Measurements from ENCODE around the gene HDDC3.

The HDDC3 gene

GRCh38 chr15:90883976-90884718 is 48.2 kb downstream of the HDDC3 start, which contains the start of gene FES:
TSS of gene FES (plus strand) at chr15:90884504. CDS start at chr15:90885046, 542 bp downstream.
- peaks cover 40 to 66% (median 51%) of the 10 kb centered on the region in 10 experiments for H3K4me1 ChIP-seq
- peak within 1 kb of the TSS; percentile 91 to 100 (median 99) for H3K4me2 ChIP-seq
- H3K4me3 ChIP-seq: peak within 1 kb of the TSS; percentile 63 to 89 (median 74)
- peaks cover 4 to 66% (median 24%) of the 10 kb centered on the region in 11 experiments; a peak in 15 of 22 replicates for H4K20me1 ChIP-seq
- H3K27me3 ChIP-seq: no peaks in the 10 kb centered on the region
- peak within 1 kb of the TSS; percentile 88 to 97 (median 91) for H3K9ac ChIP-seq
- peaks cover 50 to 70% (median 67%) of the 10 kb centered on the region in 11 experiments for H3K36me3 ChIP-seq
- no peaks in the 10 kb centered on the region for H3K9me3 ChIP-seq (replicated peaks in 1 of 11)
- H3K27ac ChIP-seq: peak within 1 kb of the TSS; percentile 90 to 97 (median 94)
- no peak for TF ChIP-seq Cebpa-rat (IDR thresholded peaks at IDR 0.05)

- peaks cover 40 to 66% (median 51%) of the 10 kb centered on the region in 10 experiments for H3K4me1 ChIP-seq
- no peaks in the 10 kb centered on the region for H3K9me3 ChIP-seq (replicated peaks in 1 of 11)
- no peak for TF ChIP-seq Cebpa-rat (IDR thresholded peaks at IDR 0.05)
- H3K9ac ChIP-seq: peak overlapping the region; percentile 88 to 97 (median 91)
- peak overlapping the region; percentile 63 to 89 (median 74) for H3K4me3 ChIP-seq
- peaks cover 4 to 66% (median 18%) of the 10 kb centered on the region in 11 experiments; a peak in 13 of 22 replicates for H4K20me1 ChIP-seq
- H3K27ac ChIP-seq: peak overlapping the region; percentile 90 to 97 (median 94)
- H3K27me3 ChIP-seq: no peaks in the 10 kb centered on the region
- H3K36me3 ChIP-seq: peaks cover 52 to 70% (median 67%) of the 10 kb centered on the region in 11 experiments
- H3K4me2 ChIP-seq: peak overlapping the region; percentile 91 to 100 (median 99)
Observed at GRCh38 chr15:90883526-90883975, 48.8 kb downstream of the HDDC3 start.

GRCh38 chr15:90882781-90883525 is 49.4 kb downstream of the HDDC3 start:
- TF ChIP-seq Cebpa-rat (IDR thresholded peaks at IDR 0.05): no peak
- no peaks in the 10 kb centered on the region for H3K9me3 ChIP-seq (replicated peaks in 1 of 11)
- H4K20me1 ChIP-seq: peaks cover 4 to 66% (median 18%) of the 10 kb centered on the region in 11 experiments; a peak in 14 of 22 replicates
- peaks cover 40 to 64% (median 49%) of the 10 kb centered on the region in 10 experiments for H3K4me1 ChIP-seq
- H3K4me2 ChIP-seq: peak overlapping the region; percentile 91 to 100 (median 99)
- H3K36me3 ChIP-seq: peaks cover 57 to 70% (median 67%) of the 10 kb centered on the region in 11 experiments
- no peaks in the 10 kb centered on the region for H3K27me3 ChIP-seq
- H3K4me3 ChIP-seq: peak overlapping the region in 8 of 10 experiments; percentile 71 to 89 (median 74); a peak in 13 of 20 replicates
- H3K9ac ChIP-seq: peak overlapping the region; percentile 88 to 97 (median 91)
- peak overlapping the region; percentile 90 to 97 (median 94) for H3K27ac ChIP-seq

- H3K27me3 ChIP-seq: no peaks in the 10 kb centered on the region
- no peaks in the 10 kb centered on the region for H3K9me3 ChIP-seq (replicated peaks in 1 of 11)
- peak overlapping the region in 8 of 11 experiments; percentile 90 to 97 (median 94); a peak in 15 of 22 replicates for H3K27ac ChIP-seq
- TF ChIP-seq Cebpa-rat (IDR thresholded peaks at IDR 0.05): no peak
- no peak overlapping the region for H3K4me3 ChIP-seq
- peak overlapping the region in 7 of 11 experiments; percentile 97 to 100 (median 99); a peak in 10 of 22 replicates for H3K4me2 ChIP-seq
- H3K4me1 ChIP-seq: peaks cover 40 to 56% (median 46%) of the 10 kb centered on the region in 10 experiments
- H3K9ac ChIP-seq: peak overlapping the region; percentile 88 to 97 (median 91); a peak in 18 of 22 replicates
- peaks cover 62 to 70% (median 67%) of the 10 kb centered on the region in 11 experiments for H3K36me3 ChIP-seq
- peaks cover 4 to 66% (median 11%) of the 10 kb centered on the region in 11 experiments; a peak in 14 of 22 replicates for H4K20me1 ChIP-seq
Observed at GRCh38 chr15:90881978-90882721, 50.2 kb downstream of the HDDC3 start.

- H3K27ac ChIP-seq: no peak overlapping the region
- peaks cover 62 to 70% (median 67%) of the 10 kb centered on the region in 11 experiments for H3K36me3 ChIP-seq
- 0 out of 22 replicates have a peak overlapping the region, but pooled peaks of 1 of the 11 experiments have one; percentile 99 for H3K4me2 ChIP-seq
- H3K4me1 ChIP-seq: peaks cover 35 to 49% (median 41%) of the 10 kb centered on the region in 10 experiments
- peaks cover 1 to 66% (median 3%) of the 10 kb centered on the region in 11 experiments; a peak in 14 of 22 replicates for H4K20me1 ChIP-seq
- peak overlapping the region in 5 of 11 experiments; percentile 89 to 97 (median 93); a peak in 2 of 22 replicates for H3K9ac ChIP-seq
- no peaks in the 10 kb centered on the region for H3K27me3 ChIP-seq
- no peaks in the 10 kb centered on the region for H3K9me3 ChIP-seq (replicated peaks in 1 of 11)
- no peak overlapping the region for H3K4me3 ChIP-seq
- TF ChIP-seq Cebpa-rat (IDR thresholded peaks at IDR 0.05): no peak
Observed at GRCh38 chr15:90881181-90881977, 51.0 kb downstream of the HDDC3 start.

- TF ChIP-seq Cebpa-rat (IDR thresholded peaks at IDR 0.05): no peak
- Histone ChIP-seq H4K20me1 (peaks cover 0 to 68% (median 8%) of the 10 kb centered on the region in 11 experiments; a peak in 17 of 22 replicates), H3K9me3 (replicated peaks in 1 of 11) (no peaks in the 10 kb centered on the region), H3K4me3 (no peak overlapping the region), H3K27me3 (no peaks in the 10 kb centered on the region), H3K36me3 (peaks cover 69 to 76% (median 72%) of the 10 kb centered on the region in 11 experiments), H3K4me2 (no peak overlapping the region), H3K9ac (no peak overlapping the region), H3K27ac (no peak overlapping the region), H3K4me1 (peaks cover 32 to 45% (median 37%) of the 10 kb centered on the region in 10 experiments)
Observed at GRCh38 chr15:90880381-90881145, 51.8 kb downstream of the HDDC3 start.

Data from BLaER1 treated with 17β-estradiol and CSF1 and Interleukin-3, amounts not matched to agents 10 nM and 100 nM (cell line).